K562 (cell line): ENCODE data around the gene AFDN. TPM values are rescaled to one million over a fixed set of nuclear protein-coding genes. Genes with fewer than 3 reads are reported as not detected.
A peak's percentile ranks its signal among the peaks of the same experiment; 100 is the strongest.

Experiments
- ARID3A ChIP-seq: IDR thresholded peaks from 2 replicates; pipeline ENCODE4 v1.6.1; 2012; ENCODE audit warnings: low read depth, low read length, improper control_type of control experiment, borderline replicate concordance
- RFX1 ChIP-seq: fragments of 450-650 bp; IDR thresholded peaks from 2 replicates; pipeline ENCODE4 v1.6.1; 2016; ENCODE audit warnings: mild to moderate bottlenecking, moderate library complexity
- SETDB1 ChIP-seq: IDR thresholded peaks from one replicate; pipeline ENCODE4 v1.6.1; 2012; ENCODE audit warnings: low read length, control low read depth, inconsistent platforms
- TAL1 ChIP-seq: fragments of 450-650 bp; IDR thresholded peaks from 2 replicates; pipeline ENCODE4 v1.6.1; 2016; ENCODE audit warnings: mild to moderate bottlenecking
- polyA plus RNA-seq, 8 experiments: library from polyadenylated mRNA; depleted of rRNA in 4 of 8; stranded (reverse) in 5 of 8; unstranded in 3 of 8; fragments of >200 nt; fragmentation: Nextera tagmentation in 2 of 8; fragmentation: Illumina TruSeq in 1 of 8; extraction: Ambion mirVana in 2 of 8; extraction: Trizol in 1 of 8; gene quantifications; 2 replicates each; pipeline versions ENCODE4 v1.2.1 to v1.2.3, GENCODE V29; 2011 to 2014; ENCODE audit warnings: inconsistent platforms in 1 of 8, missing spikeins in 1 of 8
- total RNA-seq, 7 experiments: library from RNA; depleted of rRNA in 6 of 7; stranded (reverse); fragments of >200 nt in 6 of 7; fragmentation: Illumina TruSeq in 2 of 7; extraction: Trizol in 2 of 7; gene quantifications; 2 replicates each; pipeline versions ENCODE4 v1.2.1 to v1.2.3, GENCODE V29; 2011 to 2021; ENCODE audit warnings: low replicate concordance in 1 of 7
- TF ChIP-seq, protein P1 (sequence below): sonication (generic); formaldehyde crosslinking; IDR thresholded peaks from 2 replicates; pipeline ENCODE4 v1.8.0; 2023; ENCODE audit warnings: missing genetic modification reagents, mild to moderate bottlenecking, borderline replicate concordance
- TF ChIP-seq, protein P2 (sequence below): fragments of 250-450 bp; sonication (Bioruptor Pico); IDR thresholded peaks from 2 replicates; pipeline ENCODE4 v1.8.0; 2022; ENCODE audit warnings: moderate library complexity, mild to moderate bottlenecking, inconsistent platforms
- TF ChIP-seq, protein P3 (sequence below): sonication (generic); formaldehyde crosslinking; IDR thresholded peaks from 2 replicates; pipeline ENCODE4 v1.8.1; 2023; ENCODE audit warnings: mild to moderate bottlenecking, missing genetic modification reagents
- TF ChIP-seq, protein P4 (sequence below), 2 experiments: fragments of 450-650 bp; IDR thresholded peaks; 2 replicates each; pipeline ENCODE4 v1.6.1; 2016
- TF ChIP-seq, protein P5 (sequence below): fragments of 200-800 bp; sonication (Bioruptor generic); IDR thresholded peaks from 2 replicates; pipeline ENCODE4 v1.6.1; 2016; ENCODE audit warnings: missing genetic modification characterization, missing compliant biosample characterization

Gene AFDN
- total and polyA plus RNA-seq, 9 of the 15 experiments (the other 6 are each of a cell fraction or from before 2014, with no cell fraction given): 7.2 to 129 (median 105) TPM

DNA sequence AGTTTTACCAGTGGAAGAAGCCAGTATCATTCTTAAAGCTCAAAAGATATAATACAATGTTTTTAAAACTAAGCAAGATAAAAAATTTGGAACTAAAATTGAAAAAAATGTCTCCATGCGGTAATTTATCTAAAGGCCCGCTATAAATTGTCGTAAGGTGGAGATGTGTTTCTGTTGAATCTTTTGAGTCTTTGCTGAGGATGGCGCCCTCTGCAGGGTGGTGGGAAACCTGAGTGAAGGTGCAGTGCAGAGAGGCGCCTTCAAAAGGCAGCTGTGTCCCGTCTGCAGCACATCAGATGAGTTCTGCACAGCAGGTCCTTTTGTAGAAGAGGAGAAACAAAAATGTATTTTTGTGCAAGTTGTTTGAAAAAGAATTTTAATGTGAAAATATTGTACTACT, 141.4 kb downstream of the AFDN start (continued):
- TF ChIP-seq, protein P1, sequence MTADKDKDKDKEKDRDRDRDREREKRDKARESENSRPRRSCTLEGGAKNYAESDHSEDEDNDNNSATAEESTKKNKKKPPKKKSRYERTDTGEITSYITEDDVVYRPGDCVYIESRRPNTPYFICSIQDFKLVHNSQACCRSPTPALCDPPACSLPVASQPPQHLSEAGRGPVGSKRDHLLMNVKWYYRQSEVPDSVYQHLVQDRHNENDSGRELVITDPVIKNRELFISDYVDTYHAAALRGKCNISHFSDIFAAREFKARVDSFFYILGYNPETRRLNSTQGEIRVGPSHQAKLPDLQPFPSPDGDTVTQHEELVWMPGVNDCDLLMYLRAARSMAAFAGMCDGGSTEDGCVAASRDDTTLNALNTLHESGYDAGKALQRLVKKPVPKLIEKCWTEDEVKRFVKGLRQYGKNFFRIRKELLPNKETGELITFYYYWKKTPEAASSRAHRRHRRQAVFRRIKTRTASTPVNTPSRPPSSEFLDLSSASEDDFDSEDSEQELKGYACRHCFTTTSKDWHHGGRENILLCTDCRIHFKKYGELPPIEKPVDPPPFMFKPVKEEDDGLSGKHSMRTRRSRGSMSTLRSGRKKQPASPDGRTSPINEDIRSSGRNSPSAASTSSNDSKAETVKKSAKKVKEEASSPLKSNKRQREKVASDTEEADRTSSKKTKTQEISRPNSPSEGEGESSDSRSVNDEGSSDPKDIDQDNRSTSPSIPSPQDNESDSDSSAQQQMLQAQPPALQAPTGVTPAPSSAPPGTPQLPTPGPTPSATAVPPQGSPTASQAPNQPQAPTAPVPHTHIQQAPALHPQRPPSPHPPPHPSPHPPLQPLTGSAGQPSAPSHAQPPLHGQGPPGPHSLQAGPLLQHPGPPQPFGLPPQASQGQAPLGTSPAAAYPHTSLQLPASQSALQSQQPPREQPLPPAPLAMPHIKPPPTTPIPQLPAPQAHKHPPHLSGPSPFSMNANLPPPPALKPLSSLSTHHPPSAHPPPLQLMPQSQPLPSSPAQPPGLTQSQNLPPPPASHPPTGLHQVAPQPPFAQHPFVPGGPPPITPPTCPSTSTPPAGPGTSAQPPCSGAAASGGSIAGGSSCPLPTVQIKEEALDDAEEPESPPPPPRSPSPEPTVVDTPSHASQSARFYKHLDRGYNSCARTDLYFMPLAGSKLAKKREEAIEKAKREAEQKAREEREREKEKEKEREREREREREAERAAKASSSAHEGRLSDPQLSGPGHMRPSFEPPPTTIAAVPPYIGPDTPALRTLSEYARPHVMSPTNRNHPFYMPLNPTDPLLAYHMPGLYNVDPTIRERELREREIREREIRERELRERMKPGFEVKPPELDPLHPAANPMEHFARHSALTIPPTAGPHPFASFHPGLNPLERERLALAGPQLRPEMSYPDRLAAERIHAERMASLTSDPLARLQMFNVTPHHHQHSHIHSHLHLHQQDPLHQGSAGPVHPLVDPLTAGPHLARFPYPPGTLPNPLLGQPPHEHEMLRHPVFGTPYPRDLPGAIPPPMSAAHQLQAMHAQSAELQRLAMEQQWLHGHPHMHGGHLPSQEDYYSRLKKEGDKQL (CRISPR knock-in tag): no peak
- TF ChIP-seq RFX1: no peak
- TF ChIP-seq TAL1: no peak
- TF ChIP-seq, protein P2, sequence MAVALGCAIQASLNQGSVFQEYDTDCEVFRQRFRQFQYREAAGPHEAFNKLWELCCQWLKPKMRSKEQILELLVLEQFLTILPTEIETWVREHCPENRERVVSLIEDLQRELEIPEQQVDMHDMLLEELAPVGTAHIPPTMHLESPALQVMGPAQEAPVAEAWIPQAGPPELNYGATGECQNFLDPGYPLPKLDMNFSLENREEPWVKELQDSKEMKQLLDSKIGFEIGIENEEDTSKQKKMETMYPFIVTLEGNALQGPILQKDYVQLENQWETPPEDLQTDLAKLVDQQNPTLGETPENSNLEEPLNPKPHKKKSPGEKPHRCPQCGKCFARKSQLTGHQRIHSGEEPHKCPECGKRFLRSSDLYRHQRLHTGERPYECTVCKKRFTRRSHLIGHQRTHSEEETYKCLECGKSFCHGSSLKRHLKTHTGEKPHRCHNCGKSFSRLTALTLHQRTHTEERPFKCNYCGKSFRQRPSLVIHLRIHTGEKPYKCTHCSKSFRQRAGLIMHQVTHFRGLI (CRISPR knock-in tag): no peak
- TF ChIP-seq, protein P3, sequence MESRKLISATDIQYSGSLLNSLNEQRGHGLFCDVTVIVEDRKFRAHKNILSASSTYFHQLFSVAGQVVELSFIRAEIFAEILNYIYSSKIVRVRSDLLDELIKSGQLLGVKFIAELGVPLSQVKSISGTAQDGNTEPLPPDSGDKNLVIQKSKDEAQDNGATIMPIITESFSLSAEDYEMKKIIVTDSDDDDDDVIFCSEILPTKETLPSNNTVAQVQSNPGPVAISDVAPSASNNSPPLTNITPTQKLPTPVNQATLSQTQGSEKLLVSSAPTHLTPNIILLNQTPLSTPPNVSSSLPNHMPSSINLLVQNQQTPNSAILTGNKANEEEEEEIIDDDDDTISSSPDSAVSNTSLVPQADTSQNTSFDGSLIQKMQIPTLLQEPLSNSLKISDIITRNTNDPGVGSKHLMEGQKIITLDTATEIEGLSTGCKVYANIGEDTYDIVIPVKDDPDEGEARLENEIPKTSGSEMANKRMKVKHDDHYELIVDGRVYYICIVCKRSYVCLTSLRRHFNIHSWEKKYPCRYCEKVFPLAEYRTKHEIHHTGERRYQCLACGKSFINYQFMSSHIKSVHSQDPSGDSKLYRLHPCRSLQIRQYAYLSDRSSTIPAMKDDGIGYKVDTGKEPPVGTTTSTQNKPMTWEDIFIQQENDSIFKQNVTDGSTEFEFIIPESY: peak; percentile 96
- TF ChIP-seq ARID3A: 0 out of 2 replicates have a peak, but pooled peaks have one; percentile 22
- TF ChIP-seq SETDB1: no peak
- TF ChIP-seq, protein P4, sequence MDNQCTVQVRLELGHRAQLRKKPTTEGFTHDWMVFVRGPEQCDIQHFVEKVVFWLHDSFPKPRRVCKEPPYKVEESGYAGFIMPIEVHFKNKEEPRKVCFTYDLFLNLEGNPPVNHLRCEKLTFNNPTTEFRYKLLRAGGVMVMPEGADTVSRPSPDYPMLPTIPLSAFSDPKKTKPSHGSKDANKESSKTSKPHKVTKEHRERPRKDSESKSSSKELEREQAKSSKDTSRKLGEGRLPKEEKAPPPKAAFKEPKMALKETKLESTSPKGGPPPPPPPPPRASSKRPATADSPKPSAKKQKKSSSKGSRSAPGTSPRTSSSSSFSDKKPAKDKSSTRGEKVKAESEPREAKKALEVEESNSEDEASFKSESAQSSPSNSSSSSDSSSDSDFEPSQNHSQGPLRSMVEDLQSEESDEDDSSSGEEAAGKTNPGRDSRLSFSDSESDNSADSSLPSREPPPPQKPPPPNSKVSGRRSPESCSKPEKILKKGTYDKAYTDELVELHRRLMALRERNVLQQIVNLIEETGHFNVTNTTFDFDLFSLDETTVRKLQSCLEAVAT (IDR thresholded peaks at IDR 0.05): peak in 1 of 2 experiments; percentile 73; a peak in 2 of 4 replicates
- TF ChIP-seq, protein P5, sequence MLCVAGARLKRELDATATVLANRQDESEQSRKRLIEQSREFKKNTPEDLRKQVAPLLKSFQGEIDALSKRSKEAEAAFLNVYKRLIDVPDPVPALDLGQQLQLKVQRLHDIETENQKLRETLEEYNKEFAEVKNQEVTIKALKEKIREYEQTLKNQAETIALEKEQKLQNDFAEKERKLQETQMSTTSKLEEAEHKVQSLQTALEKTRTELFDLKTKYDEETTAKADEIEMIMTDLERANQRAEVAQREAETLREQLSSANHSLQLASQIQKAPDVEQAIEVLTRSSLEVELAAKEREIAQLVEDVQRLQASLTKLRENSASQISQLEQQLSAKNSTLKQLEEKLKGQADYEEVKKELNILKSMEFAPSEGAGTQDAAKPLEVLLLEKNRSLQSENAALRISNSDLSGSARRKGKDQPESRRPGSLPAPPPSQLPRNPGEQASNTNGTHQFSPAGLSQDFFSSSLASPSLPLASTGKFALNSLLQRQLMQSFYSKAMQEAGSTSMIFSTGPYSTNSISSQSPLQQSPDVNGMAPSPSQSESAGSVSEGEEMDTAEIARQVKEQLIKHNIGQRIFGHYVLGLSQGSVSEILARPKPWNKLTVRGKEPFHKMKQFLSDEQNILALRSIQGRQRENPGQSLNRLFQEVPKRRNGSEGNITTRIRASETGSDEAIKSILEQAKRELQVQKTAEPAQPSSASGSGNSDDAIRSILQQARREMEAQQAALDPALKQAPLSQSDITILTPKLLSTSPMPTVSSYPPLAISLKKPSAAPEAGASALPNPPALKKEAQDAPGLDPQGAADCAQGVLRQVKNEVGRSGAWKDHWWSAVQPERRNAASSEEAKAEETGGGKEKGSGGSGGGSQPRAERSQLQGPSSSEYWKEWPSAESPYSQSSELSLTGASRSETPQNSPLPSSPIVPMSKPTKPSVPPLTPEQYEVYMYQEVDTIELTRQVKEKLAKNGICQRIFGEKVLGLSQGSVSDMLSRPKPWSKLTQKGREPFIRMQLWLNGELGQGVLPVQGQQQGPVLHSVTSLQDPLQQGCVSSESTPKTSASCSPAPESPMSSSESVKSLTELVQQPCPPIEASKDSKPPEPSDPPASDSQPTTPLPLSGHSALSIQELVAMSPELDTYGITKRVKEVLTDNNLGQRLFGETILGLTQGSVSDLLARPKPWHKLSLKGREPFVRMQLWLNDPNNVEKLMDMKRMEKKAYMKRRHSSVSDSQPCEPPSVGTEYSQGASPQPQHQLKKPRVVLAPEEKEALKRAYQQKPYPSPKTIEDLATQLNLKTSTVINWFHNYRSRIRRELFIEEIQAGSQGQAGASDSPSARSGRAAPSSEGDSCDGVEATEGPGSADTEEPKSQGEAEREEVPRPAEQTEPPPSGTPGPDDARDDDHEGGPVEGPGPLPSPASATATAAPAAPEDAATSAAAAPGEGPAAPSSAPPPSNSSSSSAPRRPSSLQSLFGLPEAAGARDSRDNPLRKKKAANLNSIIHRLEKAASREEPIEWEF: no peak
